Measurements from ENCODE around the gene TBC1D2.

- TF ChIP-seq EZH2phosphoT487 (conservative IDR thresholded peaks at IDR 0.05; ENCODE audit: low read length) (no peak), CTCF (IDR thresholded peaks at IDR 0.05; ENCODE audit: insufficient read depth, low read length, poor library complexity, severe bottlenecking) (no peak)
Measured at GRCh38 chr9:98303633-98304125, 48.2 kb upstream of the TBC1D2 start.

Data from SU-DHL-6 (cell line).